ENCODE results near the gene ADD3.

ADD3 gene

GRCh38 chr10:109994711-109995577 lies 12.8 kb upstream of the ADD3 start:
- no peaks in the 10 kb centered on the region for H3K27me3 ChIP-seq (replicated peaks; ENCODE audit: control insufficient read depth, insufficient read depth, low read length)
- no peaks in the 10 kb centered on the region for H3K9me3 ChIP-seq (ENCODE audit: control insufficient read depth, low read length)
- no peaks in the 10 kb centered on the region for H3K36me3 ChIP-seq (ENCODE audit: control insufficient read depth, insufficient read depth, low read length, severe bottlenecking)
- DNase-seq (ENCODE audit: low read depth), result no peak
- H3K4me3 ChIP-seq (ENCODE audit: low read length), result no peak overlapping the region
- peaks cover 26% of the 10 kb centered on the region for H3K4me1 ChIP-seq (ENCODE audit: control insufficient read depth, insufficient read depth, low read length)
- H3K9ac ChIP-seq (ENCODE audit: low read length), result no peak overlapping the region

GRCh38 chr10:109995595-109995994 lies 12.2 kb upstream of the ADD3 start:
- no peaks in the 10 kb centered on the region for H3K36me3 ChIP-seq (ENCODE audit: control insufficient read depth, insufficient read depth, low read length, severe bottlenecking)
- no peak overlapping the region for H3K4me3 ChIP-seq (ENCODE audit: low read length)
- peaks cover 26% of the 10 kb centered on the region for H3K4me1 ChIP-seq (ENCODE audit: control insufficient read depth, insufficient read depth, low read length)
- H3K9ac ChIP-seq (ENCODE audit: low read length), result no peak overlapping the region
- no peaks in the 10 kb centered on the region for H3K9me3 ChIP-seq (ENCODE audit: control insufficient read depth, low read length)
- no peak for DNase-seq (ENCODE audit: low read depth)
- H3K27me3 ChIP-seq (replicated peaks; ENCODE audit: control insufficient read depth, insufficient read depth, low read length), result no peaks in the 10 kb centered on the region

GRCh38 chr10:109996225-109996624 lies 11.6 kb upstream of the ADD3 start:
- no peak for DNase-seq (ENCODE audit: low read depth)
- Histone ChIP-seq H3K9ac (ENCODE audit: low read length) (no peak overlapping the region), H3K4me3 (ENCODE audit: low read length) (peak overlapping the region; percentile 47), H3K36me3 (ENCODE audit: control insufficient read depth, insufficient read depth, low read length, severe bottlenecking) (no peaks in the 10 kb centered on the region), H3K4me1 (ENCODE audit: control insufficient read depth, insufficient read depth, low read length) (peaks cover 26% of the 10 kb centered on the region), H3K27me3 (replicated peaks; ENCODE audit: control insufficient read depth, insufficient read depth, low read length) (no peaks in the 10 kb centered on the region), H3K9me3 (ENCODE audit: control insufficient read depth, low read length) (no peaks in the 10 kb centered on the region)

- H3K36me3 ChIP-seq (ENCODE audit: control insufficient read depth, insufficient read depth, low read length, severe bottlenecking), result no peaks in the 10 kb centered on the region
- H3K4me1 ChIP-seq (ENCODE audit: control insufficient read depth, insufficient read depth, low read length), result peaks cover 26% of the 10 kb centered on the region
- H3K9me3 ChIP-seq (ENCODE audit: control insufficient read depth, low read length), result no peaks in the 10 kb centered on the region
- H3K4me3 ChIP-seq (ENCODE audit: low read length), result peak overlapping the region; percentile 47
- peak overlapping the region; percentile 33 for H3K9ac ChIP-seq (ENCODE audit: low read length)
- no peak for DNase-seq (ENCODE audit: low read depth)
- no peaks in the 10 kb centered on the region for H3K27me3 ChIP-seq (replicated peaks; ENCODE audit: control insufficient read depth, insufficient read depth, low read length)
These were observed 11.0 kb upstream of the ADD3 start for GRCh38 chr10:109996766-109997171.

GRCh38 chr10:109997233-109997632 lies 10.6 kb upstream of the ADD3 start:
- no peak for DNase-seq (ENCODE audit: low read depth)
- Histone ChIP-seq H3K9ac (ENCODE audit: low read length) (no peak overlapping the region), H3K4me3 (ENCODE audit: low read length) (no peak overlapping the region), H3K27me3 (replicated peaks; ENCODE audit: control insufficient read depth, insufficient read depth, low read length) (no peaks in the 10 kb centered on the region), H3K9me3 (ENCODE audit: control insufficient read depth, low read length) (no peaks in the 10 kb centered on the region), H3K4me1 (ENCODE audit: control insufficient read depth, insufficient read depth, low read length) (peaks cover 25% of the 10 kb centered on the region), H3K36me3 (ENCODE audit: control insufficient read depth, insufficient read depth, low read length, severe bottlenecking) (no peaks in the 10 kb centered on the region)

GRCh38 chr10:109998513-109998912 lies 9.3 kb upstream of the ADD3 start:
- no peak overlapping the region for H3K9ac ChIP-seq (ENCODE audit: low read length)
- no peaks in the 10 kb centered on the region for H3K9me3 ChIP-seq (ENCODE audit: control insufficient read depth, low read length)
- H3K4me3 ChIP-seq (ENCODE audit: low read length), result no peak overlapping the region

GRCh38 chr10:110002801-110003523 lies 4.8 kb upstream of the ADD3 start:
- H3K9me3 ChIP-seq (ENCODE audit: control insufficient read depth, low read length), result no peaks in the 10 kb centered on the region

More at GRCh38 chr10:109998513-109998912, 9.3 kb upstream of the ADD3 start:
- no peak for DNase-seq (ENCODE audit: low read depth)
- peaks cover 15% of the 10 kb centered on the region for H3K4me1 ChIP-seq (ENCODE audit: control insufficient read depth, insufficient read depth, low read length)
- H3K36me3 ChIP-seq (ENCODE audit: control insufficient read depth, insufficient read depth, low read length, severe bottlenecking), result no peaks in the 10 kb centered on the region
- H3K27me3 ChIP-seq (replicated peaks; ENCODE audit: control insufficient read depth, insufficient read depth, low read length), result no peaks in the 10 kb centered on the region

GRCh38 chr10:110003524-110003885 lies 4.3 kb upstream of the ADD3 start:
- no peak overlapping the region for H3K4me3 ChIP-seq (ENCODE audit: low read length)
- H3K27me3 ChIP-seq (replicated peaks; ENCODE audit: control insufficient read depth, insufficient read depth, low read length), result no peaks in the 10 kb centered on the region
- no peak overlapping the region for H3K9ac ChIP-seq (ENCODE audit: low read length)
- H3K36me3 ChIP-seq (ENCODE audit: control insufficient read depth, insufficient read depth, low read length, severe bottlenecking), result no peaks in the 10 kb centered on the region
- H3K4me1 ChIP-seq (ENCODE audit: control insufficient read depth, insufficient read depth, low read length), result no peaks in the 10 kb centered on the region
- H3K9me3 ChIP-seq (ENCODE audit: control insufficient read depth, low read length), result no peaks in the 10 kb centered on the region
- no peak for DNase-seq (ENCODE audit: low read depth)

More at GRCh38 chr10:110002801-110003523, 4.8 kb upstream of the ADD3 start:
- H3K9ac ChIP-seq (ENCODE audit: low read length), result no peak overlapping the region
- no peak overlapping the region for H3K4me3 ChIP-seq (ENCODE audit: low read length)
- no peaks in the 10 kb centered on the region for H3K27me3 ChIP-seq (replicated peaks; ENCODE audit: control insufficient read depth, insufficient read depth, low read length)
- DNase-seq (ENCODE audit: low read depth), result no peak
- no peaks in the 10 kb centered on the region for H3K4me1 ChIP-seq (ENCODE audit: control insufficient read depth, insufficient read depth, low read length)
- H3K36me3 ChIP-seq (ENCODE audit: control insufficient read depth, insufficient read depth, low read length, severe bottlenecking), result no peaks in the 10 kb centered on the region

GRCh38 chr10:110005719-110006118 lies 2.1 kb upstream of the ADD3 start:
- Histone ChIP-seq H3K4me3 (ENCODE audit: low read length) (peak overlapping the region; percentile 84), H3K9me3 (ENCODE audit: control insufficient read depth, low read length) (no peaks in the 10 kb centered on the region), H3K36me3 (ENCODE audit: control insufficient read depth, insufficient read depth, low read length, severe bottlenecking) (no peaks in the 10 kb centered on the region), H3K27me3 (replicated peaks; ENCODE audit: control insufficient read depth, insufficient read depth, low read length) (no peaks in the 10 kb centered on the region), H3K4me1 (ENCODE audit: control insufficient read depth, insufficient read depth, low read length) (peaks cover 12% of the 10 kb centered on the region), H3K9ac (ENCODE audit: low read length) (peak overlapping the region; percentile 87)
- DNase-seq (ENCODE audit: low read depth), result peak; percentile 94

- peak overlapping the region; percentile 87 for H3K9ac ChIP-seq (ENCODE audit: low read length)
- H3K4me1 ChIP-seq (ENCODE audit: control insufficient read depth, insufficient read depth, low read length), result peaks cover 18% of the 10 kb centered on the region
- H3K9me3 ChIP-seq (ENCODE audit: control insufficient read depth, low read length), result no peaks in the 10 kb centered on the region
- no peaks in the 10 kb centered on the region for H3K36me3 ChIP-seq (ENCODE audit: control insufficient read depth, insufficient read depth, low read length, severe bottlenecking)
- H3K4me3 ChIP-seq (ENCODE audit: low read length), result peak overlapping the region; percentile 84
- peak; percentile 86 for DNase-seq (ENCODE audit: low read depth)
- H3K27me3 ChIP-seq (replicated peaks; ENCODE audit: control insufficient read depth, insufficient read depth, low read length), result no peaks in the 10 kb centered on the region
These were observed 1.2 kb upstream of the ADD3 start for GRCh38 chr10:110006358-110007160.

All from adipocyte (in vitro differentiated cells).